ENCODE data around the gene CAPSL.
"Not testable (repeated sequence)": the region's sequence is repeated elsewhere in the genome, so short reads cannot be mapped to it uniquely, and the experiment has no call there.

Gene CAPSL

GRCh38 chr5:35938568-35939227 is at the start of gene CAPSL:
Gene CAPSL, minus strand, starts transcription at chr5:35938622. Its CDS starts 17,502 bp downstream, at chr5:35921120.
- peak; percentile 79 for DNase-seq

- no peak for DNase-seq
These were observed 49.4 kb upstream of the CAPSL start for GRCh38 chr5:35987776-35988175.

- DNase-seq: no peak
These were observed 41.3 kb upstream of the CAPSL start for GRCh38 chr5:35979715-35980114.

- not testable (repeated sequence) for DNase-seq
These were observed 38.4 kb upstream of the CAPSL start for GRCh38 chr5:35976859-35977258.

- DNase-seq: no peak
These were observed 36.1 kb upstream of the CAPSL start for GRCh38 chr5:35974570-35974969.

- no peak for DNase-seq
These were observed 33.4 kb upstream of the CAPSL start for GRCh38 chr5:35971878-35972210.

GRCh38 chr5:35971186-35971877 is 32.9 kb upstream of the CAPSL start:
- no peak for DNase-seq

- no peak for DNase-seq
These were observed 25.0 kb upstream of the CAPSL start for GRCh38 chr5:35963381-35963843.

GRCh38 chr5:35960328-35960727 is 21.9 kb upstream of the CAPSL start:
- DNase-seq: no peak

GRCh38 chr5:35956429-35956828 is 18.0 kb upstream of the CAPSL start:
- no peak for DNase-seq

- DNase-seq: no peak
These were observed 15.8 kb upstream of the CAPSL start for GRCh38 chr5:35954175-35954574.

- no peak for DNase-seq
These were observed 8.7 kb upstream of the CAPSL start for GRCh38 chr5:35947085-35947484.

GRCh38 chr5:35939639-35940038 is 1.2 kb upstream of the CAPSL start:
- DNase-seq: no peak

- peak; percentile 66 for DNase-seq
These were observed 11.9 kb downstream of the CAPSL start for GRCh38 chr5:35926389-35927051.

- DNase-seq: peak; percentile 45
These were observed 13.3 kb downstream of the CAPSL start for GRCh38 chr5:35924950-35925722.

GRCh38 chr5:35924122-35924949 is 14.1 kb downstream of the CAPSL start:
- DNase-seq: no peak

GRCh38 chr5:35922468-35922867 is 16.0 kb downstream of the CAPSL start:
- no peak for DNase-seq

GRCh38 chr5:35921930-35922329 is 16.5 kb downstream of the CAPSL start:
- DNase-seq: no peak

GRCh38 chr5:35920890-35921289 is 17.5 kb downstream of the CAPSL start:
- DNase-seq: peak; percentile 29

- no peak for DNase-seq
These were observed 19.2 kb downstream of the CAPSL start for GRCh38 chr5:35919191-35919590.

- no peak for DNase-seq
These were observed 29.6 kb downstream of the CAPSL start for GRCh38 chr5:35908814-35909213.

GRCh38 chr5:35908228-35908627 is 30.2 kb downstream of the CAPSL start:
- DNase-seq: no peak

Data from NCI-H1105 treated with DMSO at 0.1 percent for 48 hours (cell line).